Neural progenitor cell (in vitro differentiated cells): ENCODE results near the gene HOXB4. TPM values are rescaled to one million over a fixed set of nuclear protein-coding genes. Genes with fewer than 3 reads are reported as not detected.

Experiments
- DNase-seq: peaks from one replicate; pipeline ENCODE4 v3.0.0-alpha.2; 2016; ENCODE audit warnings: low spot score
- H2AFZ ChIP-seq: fragments of 200-600 bp; sonication (generic); replicated peaks from 2 replicates; pipeline ENCODE4 v1.6.1; 2016; ENCODE audit warnings: antibody characterized with exemption
- H3F3A ChIP-seq: fragments of 200-600 bp; sonication (generic); 2 replicates; pipeline ENCODE4 v1.6.1; 2016; ENCODE audit warnings: antibody characterized with exemption, low read depth
- H3K27ac ChIP-seq: fragments of 200-600 bp; sonication (generic); 2 replicates; pipeline ENCODE4 v1.5.1; 2016; ENCODE audit warnings: mild to moderate bottlenecking
- H3K27me3 ChIP-seq: fragments of 200-600 bp; sonication (generic); 2 replicates; pipeline ENCODE4 v1.6.1; 2016; ENCODE audit warnings: mild to moderate bottlenecking, moderate library complexity
- H3K36me3 ChIP-seq: fragments of 200-600 bp; sonication (generic); 2 replicates; pipeline ENCODE4 v1.5.1; 2016
- H3K4me1 ChIP-seq: fragments of 200-600 bp; sonication (generic); 2 replicates; pipeline ENCODE4 v1.6.1; 2016; ENCODE audit warnings: mixed run types
- H3K4me2 ChIP-seq: fragments of 200-600 bp; sonication (generic); 2 replicates; pipeline ENCODE4 v1.6.1; 2016
- H3K4me3 ChIP-seq: fragments of 200-600 bp; sonication (generic); 2 replicates; pipeline ENCODE4 v1.5.1; 2016
- H3K79me2 ChIP-seq: fragments of 200-600 bp; sonication (generic); 2 replicates; pipeline ENCODE4 v1.6.1; 2016; ENCODE audit warnings: low read depth
- H3K9ac ChIP-seq: fragments of 200-600 bp; sonication (generic); 2 replicates; pipeline ENCODE4 v1.6.1; 2016
- H3K9me3 ChIP-seq: fragments of 200-600 bp; sonication (generic); 2 replicates; pipeline ENCODE4 v1.5.1; 2016; ENCODE audit warnings: low read depth
- H4K20me1 ChIP-seq: fragments of 200-600 bp; sonication (generic); 2 replicates; pipeline ENCODE4 v1.6.1; 2016; ENCODE audit warnings: low read depth
- H3K27ac Mint-ChIP-seq: 3 replicates; pipeline ENCODE4 v1.8.0; 2021; ENCODE audit warnings: mixed read lengths
- H3K27me3 Mint-ChIP-seq: 2 replicates; pipeline ENCODE4 v1.8.0; 2022; ENCODE audit warnings: low read depth, mild to moderate bottlenecking, inconsistent platforms, moderate library complexity, mixed read lengths; ENCODE audit not compliant: insufficient read depth
- H3K36me3 Mint-ChIP-seq: 3 replicates; pipeline ENCODE4 v1.8.0; 2021; ENCODE audit warnings: mixed read lengths
- H3K4me1 Mint-ChIP-seq: 3 replicates; pipeline ENCODE4 v1.8.0; 2021; ENCODE audit warnings: mixed read lengths
- H3K4me3 Mint-ChIP-seq: 3 replicates; pipeline ENCODE4 v1.8.0; 2021; ENCODE audit warnings: mild to moderate bottlenecking, moderate library complexity, mixed read lengths
- H3K9me3 Mint-ChIP-seq: 3 replicates; pipeline ENCODE4 v1.8.0; 2020; ENCODE audit warnings: mixed read lengths
- EZH2 ChIP-seq: fragments of 200-600 bp; sonication (generic); IDR thresholded peaks from 2 replicates; pipeline ENCODE4 v1.6.1; 2017; ENCODE audit warnings: antibody characterized with exemption, mild to moderate bottlenecking, moderate library complexity
- EZH2phosphoT487 ChIP-seq: fragments of 200-600 bp; sonication (generic); IDR thresholded peaks from 2 replicates; pipeline ENCODE4 v1.6.1; 2017; ENCODE audit warnings: antibody characterized with exemption
- total RNA-seq: library from RNA; depleted of rRNA; stranded (reverse); fragments of >200 nt; gene quantifications from 2 replicates; pipeline ENCODE4 v1.2.3, GENCODE V29; 2015; ENCODE audit warnings: low replicate concordance
- TF ChIP-seq, protein P1 (sequence below): fragments of 200-600 bp; sonication (generic); IDR thresholded peaks from 2 replicates; pipeline ENCODE4 v1.5.1; 2017; ENCODE audit warnings: antibody characterized with exemption, mild to moderate bottlenecking

HOXB4 gene
- total RNA-seq, 1 donor from 2014 or later = not detected

DNA sequence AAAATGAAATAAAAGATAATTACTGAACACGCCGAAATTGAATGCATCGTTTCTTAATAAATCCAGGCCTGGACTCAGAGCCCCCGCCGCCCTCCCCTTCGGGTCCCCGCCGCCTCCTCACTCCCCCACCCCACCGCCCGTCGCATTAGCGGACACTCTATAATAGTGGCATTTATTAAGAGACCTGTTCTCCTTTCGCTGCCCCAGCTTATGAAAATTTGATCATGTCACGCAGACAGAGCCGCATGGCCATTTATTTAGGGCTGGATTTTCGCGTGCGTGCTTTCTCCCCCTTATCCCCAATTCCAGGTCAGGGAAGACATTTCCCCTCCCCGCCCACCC is 27.0 kb downstream of the HOXB4 start:
- Histone ChIP-seq H3K4me1 (no peaks in the 10 kb centered on the region), H3K9me3 (no peaks in the 10 kb centered on the region), H3K27ac (no peak overlapping the region), H3K27me3 (peaks cover 100% of the 10 kb centered on the region), H3K4me2 (no peak overlapping the region), H3F3A (peaks cover 15% of the 10 kb centered on the region), H3K4me3 (no peak overlapping the region), H4K20me1 (peaks cover 96% of the 10 kb centered on the region), H3K79me2 (no peaks in the 10 kb centered on the region), H3K36me3 (no peaks in the 10 kb centered on the region), H2AFZ (no peak overlapping the region), H3K9ac (no peak overlapping the region)
- DNase-seq = no peak
- TF ChIP-seq EZH2phosphoT487 = no peak
- TF ChIP-seq, protein P1, sequence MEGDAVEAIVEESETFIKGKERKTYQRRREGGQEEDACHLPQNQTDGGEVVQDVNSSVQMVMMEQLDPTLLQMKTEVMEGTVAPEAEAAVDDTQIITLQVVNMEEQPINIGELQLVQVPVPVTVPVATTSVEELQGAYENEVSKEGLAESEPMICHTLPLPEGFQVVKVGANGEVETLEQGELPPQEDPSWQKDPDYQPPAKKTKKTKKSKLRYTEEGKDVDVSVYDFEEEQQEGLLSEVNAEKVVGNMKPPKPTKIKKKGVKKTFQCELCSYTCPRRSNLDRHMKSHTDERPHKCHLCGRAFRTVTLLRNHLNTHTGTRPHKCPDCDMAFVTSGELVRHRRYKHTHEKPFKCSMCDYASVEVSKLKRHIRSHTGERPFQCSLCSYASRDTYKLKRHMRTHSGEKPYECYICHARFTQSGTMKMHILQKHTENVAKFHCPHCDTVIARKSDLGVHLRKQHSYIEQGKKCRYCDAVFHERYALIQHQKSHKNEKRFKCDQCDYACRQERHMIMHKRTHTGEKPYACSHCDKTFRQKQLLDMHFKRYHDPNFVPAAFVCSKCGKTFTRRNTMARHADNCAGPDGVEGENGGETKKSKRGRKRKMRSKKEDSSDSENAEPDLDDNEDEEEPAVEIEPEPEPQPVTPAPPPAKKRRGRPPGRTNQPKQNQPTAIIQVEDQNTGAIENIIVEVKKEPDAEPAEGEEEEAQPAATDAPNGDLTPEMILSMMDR = no peak
- TF ChIP-seq EZH2 = no peak
- no peaks in the 10 kb centered on the region for H3K4me1 Mint-ChIP-seq
- no peak overlapping the region for H3K4me3 Mint-ChIP-seq
- H3K36me3 Mint-ChIP-seq = no peaks in the 10 kb centered on the region
- peaks cover 5% of the 10 kb centered on the region for H3K9me3 Mint-ChIP-seq
- no peak overlapping the region for H3K27ac Mint-ChIP-seq
- H3K27me3 Mint-ChIP-seq = peaks cover 89% of the 10 kb centered on the region

DNA sequence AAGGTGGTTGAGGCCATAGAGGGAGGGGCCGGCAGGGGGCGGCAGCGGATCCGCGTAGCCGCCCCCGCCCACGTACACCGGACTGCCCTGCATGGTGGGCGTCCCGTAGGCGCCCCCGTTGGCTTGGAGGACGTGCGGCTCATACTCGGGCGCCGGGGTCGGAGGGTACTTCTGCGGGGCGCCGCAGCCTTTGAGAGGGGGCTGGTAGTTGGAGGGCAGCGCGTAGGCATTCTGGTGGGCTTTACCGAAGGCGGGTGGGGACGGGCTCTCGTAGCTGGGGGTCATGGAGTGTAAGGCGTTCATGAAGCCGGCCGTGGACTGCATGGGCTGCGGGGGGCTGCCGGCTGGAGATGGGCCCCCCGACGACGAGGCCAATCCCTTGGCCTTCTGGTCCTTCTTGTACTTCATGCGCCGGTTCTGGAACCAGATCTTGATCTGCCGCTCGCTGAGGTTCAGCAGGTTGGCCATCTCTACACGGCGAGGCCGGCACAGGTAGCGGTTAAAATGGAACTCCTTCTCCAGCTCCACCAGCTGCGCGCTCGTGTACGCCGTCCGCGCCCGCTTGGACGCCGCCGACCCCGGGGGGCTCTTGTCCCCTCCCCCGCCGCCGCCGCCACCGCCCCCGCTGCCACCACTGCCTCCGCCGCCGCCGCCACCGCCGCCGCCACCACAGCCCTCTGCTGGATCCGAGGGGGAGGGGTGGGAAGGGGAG is 27.5 kb downstream of the HOXB4 start:
- no peak overlapping the region for H3K9ac ChIP-seq
- Mint-ChIP-seq H3K9me3 (peaks cover 7% of the 10 kb centered on the region), H3K27me3 (peaks cover 89% of the 10 kb centered on the region), H3K4me3 (no peak overlapping the region), H3K36me3 (no peaks in the 10 kb centered on the region), H3K27ac (no peak overlapping the region), H3K4me1 (no peaks in the 10 kb centered on the region)
- no peaks in the 10 kb centered on the region for H3K9me3 ChIP-seq
- H3K4me3 ChIP-seq = no peak overlapping the region
- H3K36me3 ChIP-seq = no peaks in the 10 kb centered on the region
- no peak overlapping the region for H3K4me2 ChIP-seq
- peaks cover 96% of the 10 kb centered on the region for H4K20me1 ChIP-seq
- no peaks in the 10 kb centered on the region for H3K4me1 ChIP-seq
- peaks cover 100% of the 10 kb centered on the region for H3K27me3 ChIP-seq
- H2AFZ ChIP-seq = no peak overlapping the region
- peaks cover 11% of the 10 kb centered on the region for H3F3A ChIP-seq
- no peak overlapping the region for H3K27ac ChIP-seq
- TF ChIP-seq, protein P1 = no peak
- TF ChIP-seq EZH2phosphoT487 = peak; percentile 52
- peak; percentile 84 for TF ChIP-seq EZH2
- DNase-seq = peak; percentile 38
- no peaks in the 10 kb centered on the region for H3K79me2 ChIP-seq

DNA sequence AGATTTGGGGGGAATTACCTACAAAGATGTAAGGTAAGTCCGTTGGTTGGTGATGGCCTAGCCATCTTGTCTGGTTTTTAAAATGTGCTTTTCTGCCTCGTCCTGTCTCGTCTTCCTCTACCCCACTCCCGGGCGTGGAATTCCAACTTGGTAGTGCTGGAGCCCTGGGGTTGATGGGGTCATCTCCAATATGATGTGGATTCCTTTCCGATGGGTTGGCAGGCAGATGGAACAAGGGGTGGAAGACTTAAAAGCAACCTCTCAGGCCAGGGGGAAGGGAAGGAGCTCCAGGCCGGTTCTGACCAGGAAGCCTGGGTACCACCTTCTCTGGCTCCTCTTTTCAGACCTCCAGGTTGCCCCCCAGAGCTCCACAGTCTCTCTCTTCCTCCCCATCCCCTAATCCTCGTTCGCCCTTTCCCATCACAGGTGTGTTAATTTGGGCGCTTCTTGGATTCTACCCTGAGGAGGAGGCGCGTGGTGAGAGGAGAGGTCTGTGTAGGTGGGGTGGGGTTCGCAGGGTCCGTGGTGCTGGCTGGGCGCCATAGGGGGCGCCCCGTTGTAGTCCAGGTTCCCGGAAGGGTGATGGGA is 28.1 kb downstream of the HOXB4 start:
- no peak overlapping the region for H3K4me3 Mint-ChIP-seq

More for the DNA sequence above, 28.1 kb downstream of the HOXB4 start:
- Histone ChIP-seq H3K27me3 (peaks cover 100% of the 10 kb centered on the region), H3K27ac (no peak overlapping the region), H3F3A (peaks cover 11% of the 10 kb centered on the region), H3K36me3 (no peaks in the 10 kb centered on the region), H3K9ac (no peak overlapping the region), H2AFZ (no peak overlapping the region), H3K4me1 (no peaks in the 10 kb centered on the region), H3K9me3 (no peaks in the 10 kb centered on the region), H3K4me2 (no peak overlapping the region), H4K20me1 (peaks cover 98% of the 10 kb centered on the region), H3K4me3 (no peak overlapping the region), H3K79me2 (no peaks in the 10 kb centered on the region)
- TF ChIP-seq, protein P1 = peak; percentile 44
- TF ChIP-seq EZH2 = no peak
- peaks cover 7% of the 10 kb centered on the region for H3K9me3 Mint-ChIP-seq
- no peaks in the 10 kb centered on the region for H3K36me3 Mint-ChIP-seq
- no peak for DNase-seq
- no peak overlapping the region for H3K27ac Mint-ChIP-seq
- H3K4me1 Mint-ChIP-seq = peaks cover 4% of the 10 kb centered on the region
- H3K27me3 Mint-ChIP-seq = peaks cover 91% of the 10 kb centered on the region
